NCI-H146 treated with DMSO at 0.1 percent for 48 hours (cell line): Measurements from ENCODE around the gene CLIC5.

ENCODE experiments used
- DNase-seq: peaks from one replicate; lab custom pipeline; 2025; ENCODE audit not compliant: unreplicated experiment; lab: John Stamatoyannopoulos, UW

CLIC5 gene

DNA sequence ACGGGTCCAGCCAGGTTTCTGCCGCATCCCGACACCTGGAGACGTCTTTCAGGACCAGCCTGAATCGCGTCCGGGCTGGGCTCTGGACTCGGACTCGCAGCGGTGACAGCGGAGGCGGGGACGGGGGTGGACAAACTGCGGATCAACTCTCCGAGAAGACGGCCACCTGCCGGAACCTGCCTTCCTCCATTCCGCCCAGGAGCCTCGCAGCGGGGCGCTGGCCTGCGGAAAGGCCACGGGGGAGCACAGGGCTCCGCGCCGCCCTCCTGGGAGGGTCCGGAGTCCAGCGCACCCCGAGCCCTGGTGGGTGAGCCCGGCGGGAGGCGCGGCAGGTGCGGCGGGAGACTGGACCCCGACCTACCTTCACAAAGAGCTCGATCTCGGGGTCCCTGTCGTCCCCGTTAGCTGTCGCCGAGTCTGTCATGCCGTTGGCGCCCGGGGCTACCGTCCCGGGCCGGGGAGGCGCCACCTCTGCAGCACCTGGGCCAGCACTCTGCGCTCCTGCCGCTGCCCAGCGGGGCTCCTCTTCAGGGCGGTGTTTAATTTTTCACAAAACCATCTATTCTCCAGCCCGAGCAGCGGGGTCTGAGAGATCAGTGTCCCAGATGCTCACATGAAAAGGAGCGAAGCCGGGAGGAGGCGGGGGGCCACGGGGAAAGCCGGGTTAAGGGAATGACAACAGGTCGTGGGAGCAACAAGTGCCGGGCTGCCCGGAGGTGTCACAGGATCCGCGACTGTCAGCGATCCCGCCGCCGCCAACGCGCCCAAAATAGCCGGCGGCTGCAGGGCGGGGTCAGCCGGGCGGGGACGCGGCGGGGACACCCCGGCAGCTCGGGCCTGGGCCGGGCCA is at the start of gene CLIC5:
TSS of gene CLIC5 (minus strand) at position 742 of the 850 bp plus-strand sequence. CDS start at position 424, 318 bp downstream.
- DNase-seq, result no peak

DNA sequence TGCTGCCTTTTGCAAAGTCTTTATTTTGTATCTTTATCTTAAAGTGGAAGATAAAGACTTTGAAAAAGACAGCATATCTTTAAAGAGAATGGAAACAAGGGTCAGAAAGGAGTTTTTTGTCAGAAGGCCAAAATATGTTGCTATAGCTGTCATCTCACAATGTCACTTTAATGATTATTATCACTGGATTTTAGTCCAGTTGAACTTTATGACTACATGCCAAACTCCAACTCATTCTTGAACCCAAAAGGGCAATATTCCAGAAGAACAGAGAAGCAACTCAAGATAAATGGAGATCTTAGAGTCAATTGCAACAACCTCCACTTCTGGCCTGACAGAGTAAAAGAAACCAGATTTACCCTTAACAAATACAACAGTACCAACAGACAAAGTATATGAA is 47.3 kb upstream of the CLIC5 start:
- DNase-seq, result no peak

DNA sequence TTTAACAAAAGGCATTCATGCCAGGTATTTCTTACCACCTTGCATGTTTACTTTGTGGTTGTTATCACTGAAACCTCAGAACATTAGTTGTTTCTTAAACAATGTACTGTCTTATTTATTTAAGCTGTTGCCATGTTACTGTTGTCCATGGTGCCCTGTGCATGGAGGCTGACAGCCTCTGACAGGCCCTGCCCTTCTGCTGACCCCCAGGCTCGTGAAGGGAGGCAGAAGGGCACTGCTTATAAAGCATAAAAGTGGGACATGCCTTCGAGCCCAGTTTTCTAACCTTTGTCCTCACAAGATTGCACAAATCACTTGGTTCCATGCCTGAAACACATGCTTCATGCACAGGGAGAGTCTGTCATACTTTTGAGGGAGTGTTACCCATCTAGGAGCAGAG is 46.7 kb upstream of the CLIC5 start:
- DNase-seq, result no peak

DNA sequence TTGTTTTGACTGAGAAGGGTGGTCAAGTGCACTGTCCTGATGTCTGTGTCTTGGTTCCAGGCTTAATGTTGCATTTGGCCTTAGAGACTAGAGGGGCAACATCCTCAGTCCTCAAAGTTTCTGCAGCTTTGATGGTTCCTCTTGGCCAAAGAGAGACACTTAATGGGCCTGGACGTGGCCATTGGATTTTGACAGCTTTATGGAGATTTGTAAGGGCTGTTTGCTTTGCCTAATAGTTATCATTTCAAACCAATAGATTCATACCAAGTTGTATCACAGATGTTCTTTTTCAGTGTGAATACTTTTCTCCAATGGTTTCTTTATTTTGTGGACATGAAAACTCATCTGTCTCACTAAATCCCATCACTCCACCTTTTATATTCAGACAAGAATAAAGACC is 45.8 kb upstream of the CLIC5 start:
- no peak for DNase-seq

DNA sequence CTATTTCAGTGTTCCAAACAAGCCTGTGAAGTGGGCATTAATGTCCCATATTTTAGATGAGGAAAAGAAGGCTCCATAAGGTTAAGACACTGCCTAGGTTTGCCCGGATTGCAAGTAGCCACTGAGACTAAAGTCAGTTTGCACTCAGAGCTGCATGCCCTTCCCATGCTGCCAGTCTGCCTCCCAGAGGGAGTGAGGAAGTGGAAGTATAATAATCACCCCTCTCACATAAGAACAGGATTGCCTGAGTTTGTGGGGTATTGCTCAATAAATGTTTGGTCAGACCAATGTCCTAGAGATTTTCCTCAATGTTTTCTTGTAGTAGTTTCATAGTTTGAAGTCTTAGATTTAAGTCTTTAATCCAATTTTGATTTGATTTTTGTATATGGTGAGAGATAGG is 43.9 kb upstream of the CLIC5 start:
- DNase-seq, result no peak

DNA sequence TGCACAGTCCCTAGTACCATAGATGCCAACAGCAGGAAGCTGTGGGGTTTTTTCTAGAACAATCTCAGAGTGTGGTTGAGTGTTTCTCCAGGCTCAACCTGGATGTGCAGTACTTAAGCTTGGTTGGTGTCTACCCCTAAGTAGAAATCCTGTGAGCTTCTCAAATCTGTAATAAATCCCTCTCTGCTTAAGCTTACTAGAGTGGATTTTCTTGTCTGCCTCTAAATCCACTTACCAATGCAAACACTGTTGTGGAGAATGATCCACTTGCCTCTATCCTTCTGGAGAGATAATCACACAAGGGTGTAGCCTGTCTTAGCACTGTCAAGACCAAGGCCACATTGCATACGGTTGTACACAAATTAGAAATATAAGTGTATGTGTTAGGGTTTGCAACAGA is 43.3 kb upstream of the CLIC5 start:
- DNase-seq, result no peak

DNA sequence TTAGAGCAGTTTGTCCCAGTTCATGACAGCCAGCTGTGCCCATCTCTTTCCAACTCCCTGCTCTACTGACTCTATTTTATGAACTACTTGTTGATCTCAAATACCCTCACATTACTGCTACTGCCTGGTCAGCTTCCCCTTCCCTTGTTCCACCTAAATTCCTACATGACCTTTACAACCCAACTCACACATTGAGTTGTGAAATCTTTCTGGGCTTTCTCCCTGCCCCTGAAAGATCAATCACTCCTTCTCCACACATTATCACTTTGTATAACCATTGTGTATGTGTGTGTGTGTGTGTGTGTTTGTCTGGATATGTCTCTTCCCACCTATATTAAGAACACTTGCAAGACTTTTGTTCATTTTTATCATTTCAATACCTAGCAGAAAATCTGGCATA is 42.1 kb upstream of the CLIC5 start:
- DNase-seq, result no peak

DNA sequence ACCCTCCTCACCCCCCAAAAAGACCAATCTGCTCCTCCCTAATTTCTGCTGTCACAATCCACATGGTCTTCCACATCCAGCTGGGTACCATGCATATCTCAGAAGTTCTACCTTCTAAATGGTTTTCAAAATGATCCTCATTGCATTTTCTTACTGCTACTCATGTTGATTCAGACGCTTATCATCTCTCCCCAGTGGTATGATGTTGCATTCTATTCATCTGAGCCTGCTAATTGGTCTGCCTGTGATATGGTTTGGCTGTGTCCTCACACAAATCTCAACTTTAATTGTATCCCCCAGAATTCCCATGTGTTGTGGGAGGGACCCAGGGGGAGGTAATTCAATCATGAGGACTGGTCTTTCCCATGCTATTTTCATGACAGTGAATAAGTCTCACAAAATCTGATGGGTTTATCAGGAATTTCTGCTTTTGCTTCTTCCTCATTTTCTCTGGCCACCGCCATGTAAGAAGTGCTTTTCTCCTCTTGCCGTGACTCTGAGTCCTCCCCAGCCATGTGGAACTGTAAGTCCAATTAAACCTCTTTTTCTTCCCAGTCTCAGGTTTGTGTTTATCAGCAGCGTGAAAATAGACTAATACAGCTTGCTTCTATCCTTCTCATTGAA is 41.4 kb upstream of the CLIC5 start:
- no peak for DNase-seq

DNA sequence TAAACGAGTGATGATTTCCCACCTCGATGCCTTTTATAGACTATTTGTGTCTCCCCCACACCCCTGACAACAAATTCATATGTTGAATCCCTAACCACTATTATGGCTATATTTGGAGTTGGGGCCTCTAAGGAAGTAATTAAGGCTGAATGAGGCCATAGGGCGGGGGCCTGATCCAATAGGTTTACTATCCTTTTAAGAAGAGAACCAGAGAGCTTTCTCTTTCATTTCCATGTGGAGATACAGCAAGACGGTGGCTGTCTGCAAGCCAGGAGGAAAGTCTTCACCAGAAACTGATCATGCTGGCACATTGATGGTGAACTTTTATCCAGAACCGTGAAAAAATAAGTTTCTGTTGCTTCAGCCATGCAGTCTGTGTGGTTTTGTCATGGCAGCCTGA is 38.9 kb upstream of the CLIC5 start:
- DNase-seq, result no peak

DNA sequence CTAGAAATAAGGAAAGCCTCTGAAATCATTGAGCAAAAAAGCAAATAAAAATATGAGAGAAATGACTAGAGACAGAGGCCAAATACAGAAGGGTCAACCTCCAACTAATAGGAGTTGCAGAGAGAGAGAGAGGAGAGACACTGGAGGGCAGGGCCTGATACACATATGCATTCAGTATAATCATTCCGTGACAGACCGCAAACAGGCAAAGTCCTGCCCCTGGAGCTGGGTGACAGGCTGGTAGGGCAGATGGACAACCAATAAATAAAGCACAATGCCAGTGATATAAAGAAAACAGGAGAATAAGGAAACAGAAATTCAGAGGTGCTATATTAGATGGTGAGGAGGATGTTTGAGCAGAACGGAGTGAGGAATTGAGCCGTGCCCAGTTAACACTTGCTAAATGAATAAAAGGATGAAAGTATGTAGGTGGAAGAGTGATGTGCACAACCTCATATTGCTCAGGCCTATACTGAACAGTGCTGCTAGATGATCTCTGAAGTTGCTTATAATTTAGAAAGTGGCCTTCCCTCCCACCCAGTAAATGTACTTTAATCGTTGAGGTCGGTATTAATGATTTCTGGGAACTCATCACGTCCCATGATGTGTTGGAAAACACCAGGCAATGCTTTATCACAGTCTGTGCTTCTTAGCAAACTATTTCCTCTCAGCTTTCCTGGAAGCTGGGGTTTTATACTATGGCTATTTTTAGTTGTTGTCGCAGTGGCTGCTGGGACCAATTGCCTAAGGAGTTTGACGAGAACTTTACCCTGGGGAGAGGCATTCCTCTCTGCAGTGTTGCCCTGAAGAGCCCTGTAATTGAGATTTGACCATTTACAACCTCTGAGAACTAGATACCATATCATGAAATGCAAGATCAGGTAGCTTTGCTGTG is 37.6 kb upstream of the CLIC5 start:
- no peak for DNase-seq

DNA sequence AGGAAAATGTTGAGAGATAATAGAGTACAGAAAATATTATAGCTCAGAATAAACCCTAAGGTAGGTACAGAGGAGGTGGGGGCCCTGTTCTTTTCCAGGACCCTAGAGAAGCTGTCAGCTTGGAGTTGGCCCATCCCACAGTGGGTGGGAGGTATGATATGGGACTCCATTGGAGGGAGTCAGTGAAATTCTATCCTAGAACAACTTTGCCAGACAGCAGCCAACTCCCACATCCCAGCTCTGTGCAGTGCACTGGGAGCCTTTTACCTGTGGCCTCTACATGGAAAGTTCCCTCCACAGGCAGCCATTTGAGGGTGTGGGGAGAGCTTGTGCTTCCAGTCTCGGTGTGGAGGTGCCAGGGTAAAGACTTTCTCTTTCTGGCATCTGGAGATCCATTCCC is 36.8 kb upstream of the CLIC5 start:
- no peak for DNase-seq

DNA sequence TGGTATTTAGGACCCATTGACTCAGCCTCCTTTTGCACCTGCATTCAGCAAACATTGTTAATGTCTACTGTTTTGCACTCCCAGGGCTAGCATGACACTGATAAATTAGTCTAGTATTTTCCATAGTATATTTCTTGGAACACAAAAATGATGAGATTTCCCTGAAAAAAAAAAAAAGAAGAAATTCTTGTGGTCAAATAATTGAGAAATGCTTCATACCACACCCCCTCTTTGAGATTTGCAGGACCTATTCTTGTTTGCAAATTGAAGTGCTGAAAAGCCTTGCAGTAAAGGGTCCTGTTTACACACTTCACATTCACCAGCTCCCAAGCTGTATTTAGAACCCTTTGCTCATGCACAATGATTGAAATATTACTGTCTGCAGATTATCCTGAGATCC is 36.3 kb upstream of the CLIC5 start:
- no peak for DNase-seq

DNA sequence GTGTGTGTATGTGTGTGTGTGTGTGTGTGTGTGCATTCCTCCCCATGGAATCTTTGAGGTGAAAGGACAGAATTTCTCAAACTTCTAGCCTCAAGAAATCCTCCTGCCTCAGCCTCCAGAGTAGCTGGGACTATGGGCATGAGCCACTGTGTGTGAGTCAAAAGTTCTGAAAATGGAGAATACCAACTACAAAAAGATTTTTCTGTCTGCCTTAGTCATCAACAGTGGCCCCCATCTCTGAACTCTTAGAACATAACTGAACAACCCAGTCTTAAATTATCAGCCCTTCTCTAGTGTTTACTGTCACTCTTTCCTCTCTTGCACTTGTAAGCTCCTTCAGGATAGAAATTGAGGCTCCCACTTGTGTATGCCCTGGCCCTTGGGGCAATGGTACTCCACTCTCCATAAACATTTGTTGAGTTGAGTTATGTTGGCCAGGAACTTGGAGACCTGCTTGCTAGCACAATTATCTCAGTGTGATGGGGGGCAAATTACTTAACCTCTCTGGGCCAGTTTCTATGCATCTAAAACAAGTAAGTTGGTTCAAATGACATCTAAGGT is 35.3 kb upstream of the CLIC5 start:
- DNase-seq, result no peak

DNA sequence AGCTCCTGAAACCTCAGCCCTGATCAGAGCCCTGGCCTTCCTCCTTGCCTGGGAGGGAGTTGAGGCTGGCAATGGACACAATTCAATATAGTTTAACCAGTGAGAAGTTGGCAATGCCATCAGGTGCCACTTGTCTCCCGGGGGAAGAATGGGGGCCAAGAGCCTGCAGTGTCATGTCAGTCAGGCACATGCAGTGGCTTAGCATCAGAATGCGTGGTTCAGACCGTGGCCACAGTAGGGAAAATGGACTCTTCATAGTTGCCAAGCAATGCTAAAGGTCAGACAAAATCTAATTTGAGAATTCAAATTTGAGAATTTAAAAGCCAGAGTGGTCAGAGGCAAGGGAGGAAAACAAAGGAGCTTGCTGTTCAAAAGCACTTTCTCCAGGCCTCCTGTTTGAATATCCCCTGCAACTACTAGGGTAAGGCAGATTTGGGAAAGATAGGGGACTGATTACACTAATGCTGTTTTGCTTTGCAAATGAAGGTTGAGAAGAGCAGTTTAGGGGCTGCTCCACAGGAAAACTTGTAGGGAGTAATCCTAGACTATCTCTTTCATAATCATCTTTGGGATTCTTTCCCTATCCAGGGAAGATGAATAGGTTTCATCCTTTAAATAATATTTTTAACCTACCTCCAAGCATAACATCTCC is 33.1 kb upstream of the CLIC5 start:
- no peak for DNase-seq

DNA sequence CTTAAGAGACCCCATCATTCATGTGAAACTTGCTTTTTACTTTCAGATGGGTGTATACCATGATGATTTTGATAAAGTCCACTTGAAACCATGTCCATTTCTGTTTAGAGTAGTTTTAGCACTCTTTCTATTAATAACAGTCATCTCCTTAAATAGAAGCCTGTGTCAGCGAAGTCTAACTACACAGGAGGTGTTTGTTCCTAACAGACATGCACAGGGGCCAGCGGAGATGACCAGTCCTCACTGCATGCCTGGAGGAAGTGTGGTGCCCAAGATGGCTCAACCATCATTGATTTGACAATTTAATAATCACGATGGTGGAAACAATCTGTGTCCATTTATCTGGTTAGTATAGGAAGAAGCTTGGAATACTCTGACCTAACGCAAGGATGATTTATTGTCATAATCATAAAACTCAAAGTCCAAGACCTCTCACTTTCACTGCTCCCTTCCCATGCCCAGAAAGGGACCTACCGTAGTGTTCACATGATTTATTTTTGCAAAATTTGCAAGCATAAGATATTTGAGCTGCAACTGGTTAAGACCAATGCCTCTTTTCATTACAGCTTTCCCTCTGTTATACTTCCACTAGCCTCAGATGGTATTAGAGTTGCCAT is 31.0 kb upstream of the CLIC5 start:
- DNase-seq, result no peak

DNA sequence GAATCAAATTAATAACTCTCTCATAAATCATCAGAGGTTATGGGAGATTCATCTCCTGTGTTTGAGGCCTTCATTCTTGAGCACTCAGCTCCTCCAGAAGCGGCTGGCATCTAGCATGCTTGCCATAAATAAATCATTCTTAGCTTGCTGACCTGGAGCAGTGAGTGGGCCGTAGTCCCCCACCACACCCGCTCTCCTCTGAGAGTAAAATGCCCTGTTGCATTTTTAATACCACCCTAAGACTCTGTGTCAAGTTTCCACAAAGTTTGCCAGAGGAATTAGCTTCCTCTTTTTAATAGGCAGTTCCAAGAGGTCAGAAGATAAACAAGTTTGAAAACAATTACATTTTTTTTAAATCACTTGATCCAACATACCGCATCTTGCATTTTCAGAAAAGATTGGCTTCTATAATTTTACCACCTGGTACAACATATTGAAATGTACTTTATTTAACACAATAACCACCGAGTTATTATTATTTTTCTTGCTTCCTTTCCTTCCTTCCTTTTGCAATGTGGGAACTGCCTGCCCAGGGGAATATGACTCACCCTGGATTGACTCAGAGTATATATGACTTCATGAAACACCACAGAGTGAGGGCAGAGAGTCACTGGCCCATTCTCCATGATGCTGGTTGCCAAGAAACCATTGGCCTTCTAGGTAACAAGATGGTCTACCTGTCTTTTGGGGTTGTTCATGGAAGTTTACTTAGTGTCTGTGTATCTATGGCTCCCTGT is 29.4 kb upstream of the CLIC5 start:
- DNase-seq, result no peak

DNA sequence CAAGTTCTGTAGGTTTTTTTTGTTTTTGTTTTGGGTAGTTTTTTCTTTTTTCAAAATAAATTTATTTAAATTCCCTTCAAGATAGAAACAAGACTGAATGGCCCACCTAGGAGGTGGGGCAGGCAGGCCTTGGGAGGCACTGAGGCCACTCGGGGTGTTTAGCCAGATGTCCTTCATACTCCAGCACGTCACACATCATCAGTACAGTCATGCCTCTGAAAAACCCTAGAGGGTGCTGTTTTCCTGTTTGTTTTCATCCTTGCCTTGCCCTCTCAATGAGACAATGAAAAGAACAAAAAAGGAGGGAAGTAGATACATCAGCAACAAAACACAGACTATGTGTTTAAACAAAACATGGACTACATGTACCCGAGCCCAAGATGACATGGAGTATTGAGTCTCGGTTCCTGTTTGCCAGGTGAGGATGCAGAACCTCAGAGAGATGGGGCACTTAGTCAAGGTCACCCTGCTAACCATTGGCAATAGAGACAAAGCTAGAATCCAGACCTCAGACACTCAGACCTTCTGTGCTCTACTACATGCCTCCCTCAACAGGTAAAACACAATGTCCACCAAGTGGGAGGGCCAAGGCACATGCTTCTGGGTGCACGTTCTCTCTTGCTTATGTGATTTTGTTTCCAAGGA is 26.8 kb upstream of the CLIC5 start:
- DNase-seq, result no peak

DNA sequence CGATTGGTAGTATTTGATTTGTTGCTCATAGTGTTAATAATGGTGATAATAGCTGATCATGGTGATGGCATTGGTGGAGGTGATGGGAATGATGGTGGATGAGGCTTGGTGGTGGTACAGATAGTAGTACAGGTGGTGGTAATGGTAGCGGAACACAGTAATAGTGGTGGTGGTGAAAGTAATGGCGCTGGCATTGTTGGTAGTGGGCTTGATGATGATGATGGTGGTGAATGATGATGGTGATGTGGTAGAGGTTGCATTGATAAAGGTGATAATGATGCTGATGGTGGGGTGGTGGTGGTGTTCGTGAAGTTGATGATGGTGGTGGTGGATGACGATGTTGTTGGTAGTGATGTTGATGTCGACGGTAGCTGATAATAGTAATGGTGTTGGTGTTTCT is 24.6 kb upstream of the CLIC5 start:
- DNase-seq, result no peak

DNA sequence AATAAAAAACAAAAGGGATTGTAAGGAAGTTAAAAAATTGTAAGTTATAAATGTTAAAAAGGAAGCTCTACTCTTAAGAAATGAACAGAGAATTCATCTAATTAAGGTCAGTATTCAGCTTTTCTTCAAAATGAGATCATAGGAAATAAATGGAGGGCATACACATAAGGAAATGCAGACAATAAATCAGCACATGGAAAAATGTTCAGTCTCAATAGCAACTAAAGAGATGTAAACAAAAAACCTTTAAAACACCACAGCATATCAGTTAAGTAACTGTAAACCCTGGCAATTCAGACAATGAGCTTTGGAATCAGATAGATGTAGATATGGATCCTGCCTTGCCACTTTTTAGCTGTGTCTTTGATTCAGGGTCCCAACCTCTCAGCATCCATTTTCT is 24.0 kb upstream of the CLIC5 start:
- no peak for DNase-seq
